ENCODE results near the gene PLSCR2. TPM values are rescaled to one million over a fixed set of nuclear protein-coding genes. Genes with fewer than 3 reads are reported as not detected.

The PLSCR2 gene
- total and polyA plus RNA-seq, 10 of the 15 experiments (the other 5 are each of a cell fraction or from before 2014, with no cell fraction given): not detected

DNA sequence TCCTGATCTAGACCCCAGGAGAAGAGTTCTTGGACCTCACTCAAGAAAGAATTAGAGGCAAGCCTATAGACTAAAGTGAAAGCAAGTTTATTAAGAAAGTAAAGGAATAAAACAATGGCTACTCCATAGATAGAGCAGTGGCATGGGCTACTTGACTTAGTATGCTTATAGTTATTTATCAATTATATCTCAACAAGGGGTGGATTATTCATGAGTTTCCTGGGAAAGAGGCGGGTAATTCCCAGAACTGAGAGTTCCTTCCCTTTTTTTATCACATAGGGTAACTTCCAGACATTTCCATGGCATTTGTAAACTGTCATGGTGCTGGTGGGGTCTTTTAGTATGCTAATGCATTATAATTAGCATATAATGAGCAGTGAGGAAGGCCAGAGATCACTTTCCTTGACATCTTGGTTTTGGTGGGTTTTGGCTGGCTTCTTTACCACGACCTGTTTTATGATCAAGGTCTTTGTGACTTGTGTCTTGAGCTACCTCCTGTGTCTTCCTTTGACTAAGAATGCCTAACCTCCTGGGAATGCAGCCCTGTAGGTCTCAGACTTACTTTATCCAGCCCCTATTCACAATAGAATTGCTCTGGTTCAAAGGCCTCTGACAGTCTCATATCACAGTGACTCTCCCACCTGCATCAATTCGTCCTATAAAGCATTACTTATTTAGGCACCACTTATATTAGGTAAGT is 35.3 kb upstream of the PLSCR2 start (continued):
- TF ChIP-seq SIN3A (IDR thresholded peaks at IDR 0.05; ENCODE audit: low read depth, low read length): no peak
- TF ChIP-seq, protein P1, sequence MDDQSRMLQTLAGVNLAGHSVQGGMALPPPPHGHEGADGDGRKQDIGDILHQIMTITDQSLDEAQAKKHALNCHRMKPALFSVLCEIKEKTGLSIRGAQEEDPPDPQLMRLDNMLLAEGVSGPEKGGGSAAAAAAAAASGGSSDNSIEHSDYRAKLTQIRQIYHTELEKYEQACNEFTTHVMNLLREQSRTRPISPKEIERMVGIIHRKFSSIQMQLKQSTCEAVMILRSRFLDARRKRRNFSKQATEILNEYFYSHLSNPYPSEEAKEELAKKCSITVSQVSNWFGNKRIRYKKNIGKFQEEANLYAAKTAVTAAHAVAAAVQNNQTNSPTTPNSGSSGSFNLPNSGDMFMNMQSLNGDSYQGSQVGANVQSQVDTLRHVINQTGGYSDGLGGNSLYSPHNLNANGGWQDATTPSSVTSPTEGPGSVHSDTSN (IDR thresholded peaks at IDR 0.05; ENCODE audit: insufficient replicate concordance, low read depth, low read length): no peak
- TF ChIP-seq BACH1 (IDR thresholded peaks at IDR 0.05; ENCODE audit: borderline replicate concordance): no peak
- no peak for TF ChIP-seq CBFB (IDR thresholded peaks at IDR 0.05; ENCODE audit: low read depth)

DNA sequence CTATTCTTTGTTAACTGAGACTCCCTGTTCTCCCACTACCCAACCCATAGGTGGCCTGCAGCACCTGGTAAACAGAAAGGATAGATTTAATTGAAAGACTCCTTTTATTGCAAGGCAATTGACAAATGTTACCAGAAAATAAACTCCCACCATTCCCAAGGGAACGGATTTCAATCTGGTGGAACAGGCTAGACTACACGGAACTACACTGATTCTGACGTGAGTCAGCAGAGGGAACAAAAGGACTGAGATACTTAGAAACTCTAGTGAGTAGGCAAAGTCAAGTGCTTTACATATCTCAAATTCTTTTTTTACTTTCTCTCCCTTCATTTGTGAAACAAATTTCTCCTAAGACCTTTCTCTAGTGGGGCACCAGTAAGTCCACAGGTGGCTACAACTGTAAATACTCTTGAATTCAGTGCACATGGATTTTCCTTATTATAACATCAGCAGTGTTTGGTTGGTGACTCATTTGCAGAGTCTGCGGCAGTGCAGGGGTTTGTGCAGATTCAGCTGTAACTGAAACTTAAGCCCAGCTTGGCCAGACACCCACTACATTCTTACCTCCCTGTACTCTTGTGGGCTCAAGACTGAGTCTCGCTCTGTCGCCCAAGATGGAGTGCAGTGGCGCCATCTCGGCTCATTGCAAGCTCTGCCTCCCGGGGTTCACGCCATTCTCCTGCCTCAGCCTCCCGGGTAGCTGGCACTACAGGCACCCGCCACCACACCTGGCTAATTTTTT is 34.3 kb upstream of the PLSCR2 start:
- Histone ChIP-seq H3K4me2 (ENCODE audit: control insufficient read depth, insufficient read depth) (peak overlapping the region; percentile 65), H4K20me1 (ENCODE audit: control insufficient read depth, insufficient read depth) (no peaks in the 10 kb centered on the region), H3K36me3 (ENCODE audit: control insufficient read depth in 2 of 2, insufficient read depth in 2 of 2, low read length in 1 of 2) (no peaks in the 10 kb centered on the region), H3K27me3 (replicated peaks in 1 of 2; ENCODE audit: control insufficient read depth in 2 of 2, insufficient read depth in 2 of 2, low read length in 1 of 2) (no peaks in the 10 kb centered on the region; a peak in 1 of 4 replicates), H3K9me3 (replicated peaks; ENCODE audit: control insufficient read depth, insufficient read depth, low read length) (no peaks in the 10 kb centered on the region), H3K9ac (ENCODE audit: control insufficient read depth, insufficient read depth, low read length) (no peak overlapping the region), H2AFZ (ENCODE audit: control insufficient read depth, low read depth, low read length) (peak overlapping the region; percentile 13), H3K27ac (ENCODE audit: control insufficient read depth, insufficient read depth) (no peak overlapping the region), H3K4me1 (ENCODE audit: control insufficient read depth, insufficient read depth, low read length) (peaks cover 6% of the 10 kb centered on the region; the same call in 1 of the 2 replicates), H3K4me3 (no peak overlapping the region), H3K79me2 (ENCODE audit: control insufficient read depth, insufficient read depth, low read length) (no peaks in the 10 kb centered on the region)
- in situ Hi-C loops (cut with MboI): no loop called here
- RAD21 ChIA-PET (ENCODE audit: unreplicated experiment): interaction anchor here (0.8 to 1.5 kb wide), 3 partner anchors 38 to 73 kb away, joined by 3 to 4 read pairs (median 3); no protein-coding TSS in a partner anchor
- no TSS peak for BruUV-seq (replicated peaks)
- POLR2A ChIA-PET: interaction anchor here (0.9 kb wide), 1 partner anchor 40 kb away, joined by 4 read pairs; no protein-coding TSS in a partner anchor
- 2% methylated on average over 12 of the region's 12 CpGs for WGBS (ENCODE audit: insufficient coverage, insufficient replicate concordance, low lambda C conversion rate, missing lambda C conversion rate)
- peak; percentile 86 for FAIRE-seq
- CTCF ChIA-PET: interaction anchor here (0.7 to 1.6 kb wide), 2 partner anchors 9 to 74 kb away, joined by 3 to 9 read pairs; no protein-coding TSS in a partner anchor
- ATAC-seq: peak; percentile 98
- intact Hi-C loops (cut with micrococcal nuclease; ENCODE audit: unreplicated experiment): loop anchor here (2.0 kb wide), 1 partner anchor 41 kb away; the partner anchor contains the start of gene PLSCR1
- SMC1A ChIA-PET (ENCODE audit: uncharacterized antibody, unreplicated experiment): interaction anchor here (0.7 to 1.2 kb wide), 2 partner anchors 10 to 40 kb away, joined by 3 to 4 read pairs; no protein-coding TSS in a partner anchor
- peak; percentile 62 for DNase-seq (ENCODE audit: low read depth, low spot score)
- TF ChIP-seq NR2F1 (conservative IDR thresholded peaks at IDR 0.05) (no peak), STAT1 (conservative IDR thresholded peaks at IDR 0.05) (no peak), BMI1 (IDR thresholded peaks at IDR 0.05; ENCODE audit: borderline replicate concordance) (no peak), ASH2L (IDR thresholded peaks at IDR 0.05; ENCODE audit: borderline replicate concordance, low read depth) (no peak), CREB1 (IDR thresholded peaks at IDR 0.05; ENCODE audit: low read depth) (no peak), RB1 (IDR thresholded peaks at IDR 0.05; ENCODE audit: borderline replicate concordance) (no peak), IKZF1 (conservative IDR thresholded peaks at IDR 0.05) (peak; percentile 67), SP1 (IDR thresholded peaks at IDR 0.05; ENCODE audit: low read depth, low read length) (no peak), MTA2 (IDR thresholded peaks at IDR 0.05; ENCODE audit: low read depth) (no peak), HDAC2 (IDR thresholded peaks at IDR 0.05) (no peak), NRF1 (conservative IDR thresholded peaks at IDR 0.05; ENCODE audit: low read depth, low read length) (no peak), BCL11A (IDR thresholded peaks at IDR 0.05; ENCODE audit: low read depth, low read length) (no peak)
- TF ChIP-seq, protein P2, sequence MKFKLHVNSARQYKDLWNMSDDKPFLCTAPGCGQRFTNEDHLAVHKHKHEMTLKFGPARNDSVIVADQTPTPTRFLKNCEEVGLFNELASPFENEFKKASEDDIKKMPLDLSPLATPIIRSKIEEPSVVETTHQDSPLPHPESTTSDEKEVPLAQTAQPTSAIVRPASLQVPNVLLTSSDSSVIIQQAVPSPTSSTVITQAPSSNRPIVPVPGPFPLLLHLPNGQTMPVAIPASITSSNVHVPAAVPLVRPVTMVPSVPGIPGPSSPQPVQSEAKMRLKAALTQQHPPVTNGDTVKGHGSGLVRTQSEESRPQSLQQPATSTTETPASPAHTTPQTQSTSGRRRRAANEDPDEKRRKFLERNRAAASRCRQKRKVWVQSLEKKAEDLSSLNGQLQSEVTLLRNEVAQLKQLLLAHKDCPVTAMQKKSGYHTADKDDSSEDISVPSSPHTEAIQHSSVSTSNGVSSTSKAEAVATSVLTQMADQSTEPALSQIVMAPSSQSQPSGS (IDR thresholded peaks at IDR 0.05; ENCODE audit: low read length): peak; percentile 85
- TF ChIP-seq, protein P3, sequence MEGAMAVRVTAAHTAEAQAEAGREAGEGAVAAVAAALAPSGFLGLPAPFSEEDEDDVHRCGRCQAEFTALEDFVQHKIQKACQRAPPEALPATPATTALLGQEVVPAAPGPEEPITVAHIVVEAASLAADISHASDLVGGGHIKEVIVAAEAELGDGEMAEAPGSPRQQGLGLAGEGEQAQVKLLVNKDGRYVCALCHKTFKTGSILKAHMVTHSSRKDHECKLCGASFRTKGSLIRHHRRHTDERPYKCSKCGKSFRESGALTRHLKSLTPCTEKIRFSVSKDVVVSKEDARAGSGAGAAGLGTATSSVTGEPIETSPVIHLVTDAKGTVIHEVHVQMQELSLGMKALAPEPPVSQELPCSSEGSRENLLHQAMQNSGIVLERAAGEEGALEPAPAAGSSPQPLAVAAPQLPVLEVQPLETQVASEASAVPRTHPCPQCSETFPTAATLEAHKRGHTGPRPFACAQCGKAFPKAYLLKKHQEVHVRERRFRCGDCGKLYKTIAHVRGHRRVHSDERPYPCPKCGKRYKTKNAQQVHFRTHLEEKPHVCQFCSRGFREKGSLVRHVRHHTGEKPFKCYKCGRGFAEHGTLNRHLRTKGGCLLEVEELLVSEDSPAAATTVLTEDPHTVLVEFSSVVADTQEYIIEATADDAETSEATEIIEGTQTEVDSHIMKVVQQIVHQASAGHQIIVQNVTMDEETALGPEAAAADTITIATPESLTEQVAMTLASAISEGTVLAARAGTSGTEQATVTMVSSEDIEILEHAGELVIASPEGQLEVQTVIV (IDR thresholded peaks at IDR 0.05; ENCODE audit: borderline replicate concordance, partially characterized antibody): no peak

Measured in GM12878 (cell line).